ENCODE results near the gene ELAPOR1.

The ELAPOR1 gene

DNA sequence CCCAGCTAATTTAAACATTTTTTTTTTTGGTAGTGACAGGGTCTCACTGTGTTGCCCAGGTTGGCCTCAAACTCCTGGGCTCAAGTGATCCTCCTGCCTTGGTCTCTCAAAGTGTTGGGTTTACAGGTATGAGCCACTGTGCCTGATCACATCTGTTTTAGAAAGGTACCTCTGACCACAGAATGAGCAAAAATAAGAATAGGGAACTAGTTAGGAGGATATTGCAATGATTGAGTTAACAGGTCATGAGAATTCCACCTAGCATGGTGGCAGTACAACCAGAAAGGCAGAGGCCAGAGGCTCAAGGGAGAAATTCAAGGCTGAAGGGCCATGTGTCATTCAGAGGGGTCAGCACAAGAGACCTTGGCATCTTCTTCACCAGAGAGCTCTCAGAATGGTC is 49.6 kb downstream of the ELAPOR1 start:
- DNase-seq (ENCODE audit: low read depth) = no peak
- H3K4me3 ChIP-seq (ENCODE audit: low read depth, low read length) = no peak overlapping the region
